Ovary (tissue), 9 donors: ENCODE measurements around the gene DDT. TPM values are rescaled to one million over a fixed set of nuclear protein-coding genes. Genes with fewer than 3 reads are reported as not detected.
"Not testable (repeated sequence)": the region's sequence is repeated elsewhere in the genome, so short reads cannot be mapped to it uniquely, and the experiment has no call there.

Experiments
- DNase-seq, 5 donors: peaks; one replicate each; pipeline ENCODE4 v3.0.0-alpha.2; 2019 to 2020
- H3K27ac ChIP-seq, 2 donors: fragments of 200-600 bp; one replicate each; pipeline versions ENCODE4 v1.5.1 to v1.8.0; 2019 to 2022
- H3K27me3 ChIP-seq: fragments of 200-600 bp; one replicate; pipeline ENCODE4 v1.8.0; 2022
- H3K36me3 ChIP-seq: fragments of 200-600 bp; sonication (generic); one replicate; pipeline ENCODE4 v1.5.1; 2019
- H3K4me1 ChIP-seq: one replicate; pipeline ENCODE4 v1.8.1; 2013; ENCODE audit warnings: mild to moderate bottlenecking, moderate library complexity; ENCODE audit not compliant: insufficient read depth
- H3K4me3 ChIP-seq: fragments of 200-600 bp; sonication (generic); one replicate; pipeline ENCODE4 v1.5.1; 2017
- H3K9me3 ChIP-seq, 2 donors: fragments of 200-600 bp in 1 of 2; sonication (generic) in 1 of 2; one replicate each; pipeline versions ENCODE4 v1.5.1 to v1.8.1; 2013 to 2019; ENCODE audit warnings: mild to moderate bottlenecking in 1 of 2, moderate library complexity in 1 of 2
- CTCF ChIP-seq, 3 donors: fragments of 450-650 bp in 2 of 3; fragments of 200-600 bp in 1 of 3; IDR thresholded peaks; one replicate each; pipeline versions ENCODE4 v1.5.1 to v1.8.0; 2016 to 2022; ENCODE audit warnings: antibody characterized with exemption in 3 of 3, mild to moderate bottlenecking in 1 of 3
- EP300 ChIP-seq: sonication (generic); formaldehyde crosslinking; IDR thresholded peaks from one replicate; pipeline ENCODE4 v1.6.1; 2017; ENCODE audit warnings: antibody characterized with exemption
- POLR2A ChIP-seq: fragments of 450-650 bp; IDR thresholded peaks from one replicate; pipeline ENCODE4 v1.6.1; 2017; ENCODE audit warnings: antibody characterized with exemption, mild to moderate bottlenecking, moderate library complexity
- WGBS, 3 donors: extraction: QIAGEN DNeasy Blood & Tissue Kit in 1 of 3; methylation state at CpG; one replicate each; pipeline versions ENCODE4 v1.1.5 to v1.1.7; 2013 to 2017; 5-methylcytosine and 5-hydroxymethylcytosine counted together
- intact Hi-C, 4 donors: fragments of 100-400 bp; cut with DNase I; formaldehyde crosslinking; loops; one replicate each; pipeline versions ENCODE4 v1.11.0 to v1.15.1; 2022 to 2023
- polyA plus RNA-seq, 2 donors: library from polyadenylated mRNA; stranded (reverse); fragments of 200-250 nt in 1 of 2; fragments of 350-450 nt in 1 of 2; fragmentation: Illumina TruSeq in 1 of 2; extraction: RNeasy Lipid Tissue Mini Kit (QIAGEN cat#74804) in 1 of 2; gene quantifications; one replicate each; pipeline ENCODE4 v1.2.3, GENCODE V29; 2013 to 2014
- total RNA-seq, 7 donors: library from RNA; depleted of rRNA in 2 of 7; stranded (reverse); fragments of >200 nt in 2 of 7; fragmentation: NEBNext Ultra II Directional in 3 of 7; extraction: Animal tissue kit (Norgen Biotek cat#: 25700) in 3 of 7; gene quantifications; one replicate each; pipeline versions ENCODE4 v1.1.0 to v1.2.4, GENCODE V29; 2016 to 2023
- donor health status: DM: no; HTN: no; CAD: no; lungs with moderate emphysema.
- donor health status: DM: no; HTN: no; CAD: no.
- donor health status: Bipolar disorder and iron deficiency.
- donor health status: DM: yes; HTN: yes; CAD: no.
- donor health status: DM: no; HTN: no; CAD: no.
- donor health status: DM: yes; HTN: yes; CAD: no.

DDT gene
- total and polyA plus RNA-seq, 9 donors, result 34.6 to 236 (median 90.0) TPM

GRCh38 chr22:23977304-23977703, 3.1 kb upstream of the DDT start:
- H3K27me3 ChIP-seq, H3K4me1 ChIP-seq, H3K27ac ChIP-seq, H3K4me3 ChIP-seq, intact Hi-C loops, H3K36me3 ChIP-seq, DNase-seq, H3K9me3 ChIP-seq: not testable (repeated sequence)
- WGBS, 3 donors, result 91% methylated on average over 7 of the region's 12 CpGs; no CpG with 5 or more reads in 2 of the 3 donors

GRCh38 chr22:23974836-23975352, 653 bp upstream of the DDT start:
- not testable (repeated sequence) for H3K4me1 ChIP-seq, H3K27ac ChIP-seq, H3K9me3 ChIP-seq, H3K4me3 ChIP-seq, H3K36me3 ChIP-seq, H3K27me3 ChIP-seq, DNase-seq
- WGBS, 3 donors, result 17 to 20% methylated on average over 6 to 8 of the region's 27 CpGs; no CpG with 5 or more reads in 1 of the 3 donors
- intact Hi-C loops, result loop anchor here in 2 of 4 donors (5.0 kb wide), 2 partner anchors 43 to 48 kb away; no protein-coding TSS in a partner anchor

GRCh38 chr22:23971927-23972326, 2.3 kb downstream of the DDT start:
- H3K27me3 ChIP-seq, H3K9me3 ChIP-seq, H3K27ac ChIP-seq, H3K36me3 ChIP-seq, H3K4me1 ChIP-seq, H3K4me3 ChIP-seq, DNase-seq: not testable (repeated sequence)
- 91 to 98% (median 91%) methylated on average over 3 of the region's 3 CpGs for WGBS, 3 donors
- intact Hi-C loops, result loop anchor here in 2 of 4 donors (5.0 kb wide), 2 partner anchors 40 to 45 kb away; no protein-coding TSS in a partner anchor

- no peak overlapping the region for H3K4me3 ChIP-seq
- no peak for DNase-seq
- 56 to 73% (median 65%) methylated on average over 6 of the region's 6 CpGs for WGBS, 3 donors
- H3K36me3 ChIP-seq, result no peaks in the 10 kb centered on the region
- intact Hi-C loops, result loop anchor here in 2 of 4 donors (5.0 kb wide), 2 partner anchors 39 to 44 kb away; no protein-coding TSS in a partner anchor
- TF ChIP-seq CTCF (IDR thresholded peaks at IDR 0.05) (no peak), POLR2A (no peak), EP300 (no peak)
- no peak overlapping the region for H3K27ac ChIP-seq
- no peaks in the 10 kb centered on the region for H3K4me1 ChIP-seq
- no peaks in the 10 kb centered on the region for H3K9me3 ChIP-seq
- H3K27me3 ChIP-seq, result no peaks in the 10 kb centered on the region
Observed at GRCh38 chr22:23970816-23971486, 3.3 kb downstream of the DDT start.

- H3K4me3 ChIP-seq, result no peak overlapping the region
- no peaks in the 10 kb centered on the region for H3K9me3 ChIP-seq
- WGBS, 3 donors, result 76 to 82% (median 81%) methylated on average over 5 of the region's 5 CpGs
- no peak for TF ChIP-seq EP300
- H3K4me1 ChIP-seq, result no peaks in the 10 kb centered on the region
- DNase-seq, result no peak
- H3K36me3 ChIP-seq, result no peaks in the 10 kb centered on the region
- H3K27me3 ChIP-seq, result no peaks in the 10 kb centered on the region
- no peak overlapping the region for H3K27ac ChIP-seq
- intact Hi-C loops, result loop anchor here in 2 of 4 donors (5.0 kb wide), 2 partner anchors 38 to 43 kb away; no protein-coding TSS in a partner anchor
Observed at GRCh38 chr22:23970201-23970641, 4.0 kb downstream of the DDT start.

- no peaks in the 10 kb centered on the region for H3K36me3 ChIP-seq
- H3K4me1 ChIP-seq, result no peaks in the 10 kb centered on the region
- TF ChIP-seq CTCF (IDR thresholded peaks at IDR 0.05) (no peak), POLR2A (no peak), EP300 (no peak)
- no peaks in the 10 kb centered on the region for H3K9me3 ChIP-seq
- 79 to 89% (median 81%) methylated on average over 3 of the region's 3 CpGs for WGBS, 3 donors
- no peak overlapping the region for H3K27ac ChIP-seq
- no peaks in the 10 kb centered on the region for H3K27me3 ChIP-seq
- no peak for DNase-seq
- intact Hi-C loops, result no loop called here
- no peak overlapping the region for H3K4me3 ChIP-seq
Observed at GRCh38 chr22:23969071-23969470, 5.2 kb downstream of the DDT start.

GRCh38 chr22:23966568-23966967, 7.7 kb downstream of the DDT start, which contains the start of gene DDTL:
TSS of gene DDTL (plus strand) at chr22:23966888. CDS start at chr22:23966915, 27 bp downstream.
- WGBS, 3 donors, result no CpG with 5 or more reads among the region's 30 CpGs
- H3K36me3 ChIP-seq, DNase-seq, H3K4me1 ChIP-seq, H3K4me3 ChIP-seq, H3K27me3 ChIP-seq, H3K9me3 ChIP-seq, intact Hi-C loops, H3K27ac ChIP-seq: not testable (repeated sequence)

- H3K4me1 ChIP-seq, H3K27ac ChIP-seq, H3K9me3 ChIP-seq, intact Hi-C loops, H3K36me3 ChIP-seq, DNase-seq, H3K27me3 ChIP-seq, H3K4me3 ChIP-seq: not testable (repeated sequence)
- WGBS, 3 donors, result no CpG with 5 or more reads among the region's 18 CpGs
Observed at GRCh38 chr22:23966094-23966493, 8.1 kb downstream of the DDT start.

- H3K9me3 ChIP-seq, DNase-seq, H3K4me3 ChIP-seq, H3K4me1 ChIP-seq, H3K27me3 ChIP-seq, H3K27ac ChIP-seq, H3K36me3 ChIP-seq, intact Hi-C loops: not testable (repeated sequence)
- no CpG with 5 or more reads among the region's 43 CpGs for WGBS, 3 donors
Observed at GRCh38 chr22:23961084-23961771, 13.0 kb downstream of the DDT start, which contains the start of gene GSTT2B. TSS of gene GSTT2B (minus strand) at chr22:23961195. CDS start at chr22:23961131, 64 bp downstream.
